SK-N-SH treated with all-trans-retinoic acid at 6 μM for 48 hours (cell line): ENCODE results near the gene TNFSF11.

Experiments used
- ATAC-seq: fragments of 200-7000 bp; cut with Tn5 transposase; 3 replicates; pipeline ENCODE4 v1.9.1; 2020; ENCODE audit warnings: mild to moderate bottlenecking, moderate library complexity
- ARNTL ChIP-seq: fragments of 450-650 bp; formaldehyde crosslinking; IDR thresholded peaks from 2 replicates; pipeline ENCODE4 v1.5.0; 2020; ENCODE audit warnings: low read depth, mild to moderate bottlenecking, moderate library complexity, borderline replicate concordance
- BACH2 ChIP-seq: fragments of 250-450 bp; sonication (Bioruptor Pico); IDR thresholded peaks from 2 replicates; pipeline ENCODE4 v1.9.0; 2021; ENCODE audit warnings: mild to moderate bottlenecking, borderline replicate concordance
- CSDC2 ChIP-seq: fragments of 250-450 bp; sonication (Bioruptor Pico); IDR thresholded peaks from 2 replicates; pipeline ENCODE4 v1.5.0; 2020; ENCODE audit warnings: mild to moderate bottlenecking, moderate library complexity
- ESRRG ChIP-seq: fragments of 250-450 bp; sonication (Bioruptor Pico); IDR thresholded peaks from 2 replicates; pipeline ENCODE4 v1.6.1; 2021; ENCODE audit warnings: mild to moderate bottlenecking
- GLIS3 ChIP-seq: fragments of 250-450 bp; sonication (Bioruptor Pico); IDR thresholded peaks from 2 replicates; pipeline ENCODE4 v1.5.0; 2020; ENCODE audit warnings: mild to moderate bottlenecking, moderate library complexity
- ISL1 ChIP-seq: fragments of 250-450 bp; sonication (Bioruptor Pico); IDR thresholded peaks from 2 replicates; pipeline ENCODE4 v2.1.2; 2022; ENCODE audit warnings: mild to moderate bottlenecking, moderate library complexity
- OSR1 ChIP-seq: fragments of 250-450 bp; sonication (Bioruptor Pico); IDR thresholded peaks from 2 replicates; pipeline ENCODE4 v1.8.0; 2022; ENCODE audit warnings: moderate library complexity, mild to moderate bottlenecking, inconsistent platforms
- PPARA ChIP-seq: fragments of 250-450 bp; sonication (Bioruptor Pico); IDR thresholded peaks from 2 replicates; pipeline ENCODE4 v1.5.0; 2020; ENCODE audit warnings: mild to moderate bottlenecking, borderline replicate concordance
- RARB ChIP-seq: fragments of 250-450 bp; sonication (Bioruptor Pico); IDR thresholded peaks from 2 replicates; pipeline ENCODE4 v1.8.0; 2021; ENCODE audit warnings: mild to moderate bottlenecking, moderate library complexity
- SNAI2 ChIP-seq: fragments of 250-450 bp; sonication (Bioruptor Pico); IDR thresholded peaks from 2 replicates; pipeline ENCODE4 v1.5.0; 2020; ENCODE audit warnings: mild to moderate bottlenecking, moderate library complexity
- TCF4 ChIP-seq: fragments of 250-450 bp; sonication (Bioruptor Pico); IDR thresholded peaks from 2 replicates; pipeline ENCODE4 v1.8.0; 2021; ENCODE audit warnings: mild to moderate bottlenecking, moderate library complexity, borderline replicate concordance
- TOX ChIP-seq: fragments of 250-450 bp; sonication (Bioruptor Pico); IDR thresholded peaks from 2 replicates; pipeline ENCODE4 v1.8.0; 2021; ENCODE audit warnings: mild to moderate bottlenecking, moderate library complexity, borderline replicate concordance
- ZC3H10 ChIP-seq: fragments of 250-450 bp; sonication (Bioruptor Pico); IDR thresholded peaks from 2 replicates; pipeline ENCODE4 v1.5.1; 2021; ENCODE audit warnings: mild to moderate bottlenecking, moderate library complexity
- ZFP3 ChIP-seq: fragments of 250-450 bp; sonication (Bioruptor Pico); IDR thresholded peaks from 2 replicates; pipeline ENCODE4 v1.5.0; 2020; ENCODE audit warnings: mild to moderate bottlenecking, moderate library complexity
- ZFP30 ChIP-seq: fragments of 450-650 bp; formaldehyde crosslinking; IDR thresholded peaks from 2 replicates; pipeline ENCODE4 v1.5.0; 2022; ENCODE audit warnings: mild to moderate bottlenecking, moderate library complexity
- ZNF565 ChIP-seq: fragments of 450-650 bp; formaldehyde crosslinking; conservative IDR thresholded peaks from 2 replicates; pipeline ENCODE4 v1.5.0; 2020; ENCODE audit warnings: low read depth, mild to moderate bottlenecking, moderate library complexity
- ZNF70 ChIP-seq: fragments of 450-650 bp; formaldehyde crosslinking; IDR thresholded peaks from 2 replicates; pipeline ENCODE4 v1.5.0; 2020; ENCODE audit warnings: mild to moderate bottlenecking, moderate library complexity
- ZNF8 ChIP-seq: fragments of 450-650 bp; formaldehyde crosslinking; IDR thresholded peaks from 2 replicates; pipeline ENCODE4 v1.5.0; 2020; ENCODE audit warnings: mild to moderate bottlenecking, moderate library complexity
- TF ChIP-seq, protein P1 (sequence below): fragments of 250-450 bp; sonication (Bioruptor Pico); IDR thresholded peaks from 2 replicates; pipeline ENCODE4 v1.8.0; 2021; ENCODE audit warnings: low read depth, mild to moderate bottlenecking, moderate library complexity, borderline replicate concordance
- TF ChIP-seq, protein P2 (sequence below): fragments of 250-450 bp; sonication (Bioruptor Pico); IDR thresholded peaks from 2 replicates; pipeline ENCODE4 v1.5.0; 2020; ENCODE audit warnings: mild to moderate bottlenecking, moderate library complexity
- TF ChIP-seq, protein P3 (sequence below): fragments of 250-450 bp; sonication (Bioruptor Pico); IDR thresholded peaks from 2 replicates; pipeline ENCODE4 v1.5.1; 2021; ENCODE audit warnings: mild to moderate bottlenecking, moderate library complexity
- TF ChIP-seq, protein P4 (sequence below): fragments of 250-450 bp; sonication (Bioruptor Pico); IDR thresholded peaks from 2 replicates; pipeline ENCODE4 v1.5.1; 2020; ENCODE audit warnings: low read depth, mild to moderate bottlenecking, moderate library complexity

TNFSF11 gene

DNA sequence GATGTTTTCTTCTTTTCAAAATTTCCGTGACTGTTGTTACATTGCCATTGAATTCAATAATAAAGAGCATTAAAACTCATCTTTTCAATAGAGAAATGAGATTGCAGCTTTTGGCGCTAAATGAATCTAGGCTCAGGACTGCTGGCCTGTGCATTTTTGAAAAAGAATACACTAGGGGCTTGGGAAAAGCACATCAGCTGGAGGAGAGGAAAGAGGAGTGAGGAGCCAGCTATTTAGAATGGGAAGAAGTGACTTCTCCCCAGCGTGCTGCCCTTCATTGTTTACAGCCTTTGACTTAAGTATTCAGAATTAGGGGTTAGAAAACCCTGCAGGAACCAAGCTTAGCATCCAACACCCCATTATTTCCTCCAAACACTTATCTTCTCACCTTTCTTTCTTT, 43.3 kb downstream of the TNFSF11 start:
- no peak for ATAC-seq
- no peak for TF ChIP-seq ZC3H10 (CRISPR knock-in tag)
- no peak for TF ChIP-seq ZNF8
- no peak for TF ChIP-seq OSR1 (CRISPR knock-in tag)
- no peak for TF ChIP-seq ZNF70
- no peak for TF ChIP-seq ARNTL (CRISPR knock-in tag)
- TF ChIP-seq ZFP3 (CRISPR knock-in tag) = no peak
- no peak for TF ChIP-seq TOX (CRISPR knock-in tag)
- no peak for TF ChIP-seq ZNF565 (CRISPR knock-in tag)
- TF ChIP-seq, protein P1, sequence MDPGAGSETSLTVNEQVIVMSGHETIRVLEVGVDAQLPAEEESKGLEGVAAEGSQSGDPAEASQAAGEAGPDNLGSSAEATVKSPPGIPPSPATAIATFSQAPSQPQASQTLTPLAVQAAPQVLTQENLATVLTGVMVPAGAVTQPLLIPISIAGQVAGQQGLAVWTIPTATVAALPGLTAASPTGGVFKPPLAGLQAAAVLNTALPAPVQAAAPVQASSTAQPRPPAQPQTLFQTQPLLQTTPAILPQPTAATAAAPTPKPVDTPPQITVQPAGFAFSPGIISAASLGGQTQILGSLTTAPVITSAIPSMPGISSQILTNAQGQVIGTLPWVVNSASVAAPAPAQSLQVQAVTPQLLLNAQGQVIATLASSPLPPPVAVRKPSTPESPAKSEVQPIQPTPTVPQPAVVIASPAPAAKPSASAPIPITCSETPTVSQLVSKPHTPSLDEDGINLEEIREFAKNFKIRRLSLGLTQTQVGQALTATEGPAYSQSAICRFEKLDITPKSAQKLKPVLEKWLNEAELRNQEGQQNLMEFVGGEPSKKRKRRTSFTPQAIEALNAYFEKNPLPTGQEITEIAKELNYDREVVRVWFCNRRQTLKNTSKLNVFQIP = no peak
- TF ChIP-seq TCF4 (CRISPR knock-in tag) = no peak
- no peak for TF ChIP-seq GLIS3
- no peak for TF ChIP-seq BACH2
- TF ChIP-seq, protein P2, sequence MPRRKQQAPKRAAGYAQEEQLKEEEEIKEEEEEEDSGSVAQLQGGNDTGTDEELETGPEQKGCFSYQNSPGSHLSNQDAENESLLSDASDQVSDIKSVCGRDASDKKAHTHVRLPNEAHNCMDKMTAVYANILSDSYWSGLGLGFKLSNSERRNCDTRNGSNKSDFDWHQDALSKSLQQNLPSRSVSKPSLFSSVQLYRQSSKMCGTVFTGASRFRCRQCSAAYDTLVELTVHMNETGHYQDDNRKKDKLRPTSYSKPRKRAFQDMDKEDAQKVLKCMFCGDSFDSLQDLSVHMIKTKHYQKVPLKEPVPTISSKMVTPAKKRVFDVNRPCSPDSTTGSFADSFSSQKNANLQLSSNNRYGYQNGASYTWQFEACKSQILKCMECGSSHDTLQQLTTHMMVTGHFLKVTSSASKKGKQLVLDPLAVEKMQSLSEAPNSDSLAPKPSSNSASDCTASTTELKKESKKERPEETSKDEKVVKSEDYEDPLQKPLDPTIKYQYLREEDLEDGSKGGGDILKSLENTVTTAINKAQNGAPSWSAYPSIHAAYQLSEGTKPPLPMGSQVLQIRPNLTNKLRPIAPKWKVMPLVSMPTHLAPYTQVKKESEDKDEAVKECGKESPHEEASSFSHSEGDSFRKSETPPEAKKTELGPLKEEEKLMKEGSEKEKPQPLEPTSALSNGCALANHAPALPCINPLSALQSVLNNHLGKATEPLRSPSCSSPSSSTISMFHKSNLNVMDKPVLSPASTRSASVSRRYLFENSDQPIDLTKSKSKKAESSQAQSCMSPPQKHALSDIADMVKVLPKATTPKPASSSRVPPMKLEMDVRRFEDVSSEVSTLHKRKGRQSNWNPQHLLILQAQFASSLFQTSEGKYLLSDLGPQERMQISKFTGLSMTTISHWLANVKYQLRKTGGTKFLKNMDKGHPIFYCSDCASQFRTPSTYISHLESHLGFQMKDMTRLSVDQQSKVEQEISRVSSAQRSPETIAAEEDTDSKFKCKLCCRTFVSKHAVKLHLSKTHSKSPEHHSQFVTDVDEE (CRISPR knock-in tag) = no peak
- TF ChIP-seq RARB (CRISPR knock-in tag) = no peak
- TF ChIP-seq, protein P3, sequence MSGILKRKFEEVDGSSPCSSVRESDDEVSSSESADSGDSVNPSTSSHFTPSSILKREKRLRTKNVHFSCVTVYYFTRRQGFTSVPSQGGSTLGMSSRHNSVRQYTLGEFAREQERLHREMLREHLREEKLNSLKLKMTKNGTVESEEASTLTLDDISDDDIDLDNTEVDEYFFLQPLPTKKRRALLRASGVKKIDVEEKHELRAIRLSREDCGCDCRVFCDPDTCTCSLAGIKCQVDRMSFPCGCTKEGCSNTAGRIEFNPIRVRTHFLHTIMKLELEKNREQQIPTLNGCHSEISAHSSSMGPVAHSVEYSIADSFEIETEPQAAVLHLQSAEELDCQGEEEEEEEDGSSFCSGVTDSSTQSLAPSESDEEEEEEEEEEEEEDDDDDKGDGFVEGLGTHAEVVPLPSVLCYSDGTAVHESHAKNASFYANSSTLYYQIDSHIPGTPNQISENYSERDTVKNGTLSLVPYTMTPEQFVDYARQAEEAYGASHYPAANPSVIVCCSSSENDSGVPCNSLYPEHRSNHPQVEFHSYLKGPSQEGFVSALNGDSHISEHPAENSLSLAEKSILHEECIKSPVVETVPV (CRISPR knock-in tag) = no peak
- no peak for TF ChIP-seq ISL1 (CRISPR knock-in tag)
- no peak for TF ChIP-seq PPARA (CRISPR knock-in tag)
- TF ChIP-seq ZFP30 (CRISPR knock-in tag) = no peak
- no peak for TF ChIP-seq ESRRG

DNA sequence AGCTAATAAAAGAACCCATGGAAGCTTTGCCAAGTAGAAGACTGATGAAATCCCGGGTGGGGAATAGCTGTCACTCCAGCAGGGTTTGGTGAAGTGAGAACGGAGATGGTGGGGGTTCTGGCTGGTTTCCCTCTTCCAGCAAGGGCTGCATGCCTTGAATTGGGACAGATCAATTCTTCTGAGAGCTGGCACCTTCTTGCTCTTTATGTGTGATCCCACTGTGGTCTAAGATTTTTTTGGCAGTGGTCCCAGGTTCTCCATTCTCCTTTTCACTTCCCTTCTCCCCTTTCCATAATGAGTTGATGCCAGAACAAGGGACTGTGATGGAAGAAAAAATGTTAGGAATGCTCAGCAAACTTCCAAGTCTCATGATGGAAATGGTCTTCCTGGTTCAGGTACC, 50.0 kb downstream of the TNFSF11 start:
- TF ChIP-seq, protein P2 (CRISPR knock-in tag) = no peak
- TF ChIP-seq, all 23 proteins: peak for 0
- no peak for ATAC-seq

DNA sequence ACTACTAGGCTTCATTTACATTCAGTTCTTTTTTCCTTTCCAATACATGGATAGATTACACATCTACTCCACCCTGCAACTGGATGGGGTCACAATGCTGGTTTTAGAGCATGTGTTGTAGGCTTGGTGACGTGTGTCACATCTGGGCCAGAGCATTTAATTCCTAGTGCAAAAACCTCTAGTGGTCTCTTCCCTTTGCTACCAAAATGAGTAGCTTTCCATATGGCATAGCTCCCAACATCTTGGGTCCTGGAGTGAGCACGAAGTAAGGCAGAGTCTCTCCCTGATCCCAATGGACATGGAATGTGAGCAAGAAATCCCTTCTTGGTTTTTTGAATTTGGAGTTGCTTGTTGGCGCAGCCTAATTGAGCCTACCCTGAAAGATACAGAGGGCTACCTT, 51.7 kb downstream of the TNFSF11 start:
- no peak for TF ChIP-seq SNAI2 (CRISPR knock-in tag)
- TF ChIP-seq ARNTL (CRISPR knock-in tag) = no peak
- TF ChIP-seq OSR1 (CRISPR knock-in tag) = no peak
- TF ChIP-seq RARB (CRISPR knock-in tag) = no peak
- TF ChIP-seq TCF4 (CRISPR knock-in tag) = no peak
- TF ChIP-seq, protein P4, sequence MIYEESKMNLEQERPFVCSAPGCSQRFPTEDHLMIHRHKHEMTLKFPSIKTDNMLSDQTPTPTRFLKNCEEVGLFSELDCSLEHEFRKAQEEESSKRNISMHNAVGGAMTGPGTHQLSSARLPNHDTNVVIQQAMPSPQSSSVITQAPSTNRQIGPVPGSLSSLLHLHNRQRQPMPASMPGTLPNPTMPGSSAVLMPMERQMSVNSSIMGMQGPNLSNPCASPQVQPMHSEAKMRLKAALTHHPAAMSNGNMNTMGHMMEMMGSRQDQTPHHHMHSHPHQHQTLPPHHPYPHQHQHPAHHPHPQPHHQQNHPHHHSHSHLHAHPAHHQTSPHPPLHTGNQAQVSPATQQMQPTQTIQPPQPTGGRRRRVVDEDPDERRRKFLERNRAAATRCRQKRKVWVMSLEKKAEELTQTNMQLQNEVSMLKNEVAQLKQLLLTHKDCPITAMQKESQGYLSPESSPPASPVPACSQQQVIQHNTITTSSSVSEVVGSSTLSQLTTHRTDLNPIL = no peak
- TF ChIP-seq, protein P2 (CRISPR knock-in tag) = no peak
- TF ChIP-seq BACH2 = no peak
- no peak for TF ChIP-seq ESRRG
- no peak for TF ChIP-seq ZNF8
- TF ChIP-seq CSDC2 (CRISPR knock-in tag) = no peak
- no peak for ATAC-seq
